Measurements from ENCODE around the gene ERC2.

ERC2 gene

GRCh38 chr3:55691141-55691540 lies 777.1 kb downstream of the ERC2 start:
- no peak for DNase-seq

GRCh38 chr3:55690726-55691125 lies 777.5 kb downstream of the ERC2 start:
- DNase-seq, result no peak

DNA sequence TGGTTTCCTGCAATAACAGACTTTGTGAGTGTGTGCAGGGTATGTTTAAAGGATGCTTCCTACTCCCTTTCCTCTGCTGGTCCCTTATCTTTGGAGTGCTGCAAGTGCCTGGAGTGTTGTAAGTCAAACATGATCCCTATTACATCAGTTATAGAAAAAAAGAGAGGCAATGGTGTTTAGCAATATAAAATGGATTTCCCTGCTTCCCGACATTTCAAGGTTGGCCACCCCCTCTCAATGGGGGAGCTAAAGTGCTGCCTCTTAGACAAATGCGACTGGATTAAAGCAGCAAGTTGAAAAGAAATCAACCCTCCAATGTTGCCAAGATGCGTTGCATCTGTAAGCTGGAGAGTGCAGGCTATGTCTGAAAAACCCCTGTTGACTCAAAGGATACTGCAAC lies 778.1 kb downstream of the ERC2 start:
- DNase-seq, result no peak

DNA sequence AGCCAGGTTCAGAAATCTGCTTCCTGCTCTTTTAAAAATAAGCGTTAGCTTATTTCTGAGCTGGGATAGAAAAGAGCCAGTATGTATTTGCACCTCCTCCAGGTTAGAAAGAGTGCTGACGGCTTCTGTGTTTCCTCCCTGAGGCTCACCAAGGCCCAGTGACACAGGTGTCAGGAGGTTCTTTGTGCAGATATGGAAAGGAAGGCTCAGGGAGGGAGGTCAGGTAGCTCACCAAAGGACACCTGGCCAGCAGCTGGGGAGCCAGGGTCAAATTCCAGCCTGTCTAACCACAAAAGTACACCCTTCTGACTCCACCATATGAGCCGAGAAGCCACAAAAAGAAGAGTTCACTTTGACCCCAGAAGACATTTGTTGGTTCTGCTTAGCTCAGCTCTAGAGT lies 780.1 kb downstream of the ERC2 start:
- DNase-seq, result no peak

- no peak for DNase-seq
These were observed 780.7 kb downstream of the ERC2 start for GRCh38 chr3:55687526-55687925.

DNA sequence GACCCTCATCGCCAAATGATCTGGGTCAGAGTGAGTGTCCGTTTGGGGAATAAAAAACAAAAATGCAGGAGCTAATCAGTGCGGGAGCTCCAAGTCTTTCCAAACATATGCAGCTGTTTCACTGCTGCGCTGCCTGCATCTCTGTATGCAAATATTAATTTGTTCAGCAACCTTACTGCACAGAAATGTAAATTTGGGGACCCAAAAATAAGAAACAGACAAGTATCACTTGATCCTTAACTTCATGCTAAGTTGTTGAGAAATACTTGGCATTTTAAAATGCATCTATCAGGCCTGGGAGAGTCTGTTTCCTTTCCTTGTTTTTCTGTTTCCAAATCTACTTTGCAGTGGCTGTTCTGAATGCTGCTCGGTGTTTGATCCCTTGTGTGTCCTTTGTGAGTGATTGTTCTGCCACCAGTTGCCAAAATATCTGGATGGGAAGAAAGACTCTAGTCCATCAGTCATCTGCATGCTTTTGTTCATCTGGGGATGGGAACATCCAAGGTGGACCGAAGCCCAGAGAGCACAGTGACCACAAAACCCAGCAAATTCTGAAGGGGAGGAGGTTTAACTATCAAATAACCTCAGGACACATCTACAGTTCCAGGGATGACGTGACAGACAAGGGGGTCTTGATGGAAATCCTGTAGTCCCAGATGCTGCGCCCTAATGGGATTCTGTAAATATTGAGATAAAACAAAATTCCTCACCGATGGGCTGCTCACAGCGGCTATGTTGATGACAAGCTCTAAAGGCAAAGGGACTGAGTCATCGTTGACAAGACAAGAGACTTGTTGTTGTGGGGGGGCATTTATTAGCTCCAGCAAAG lies 781.6 kb downstream of the ERC2 start:
- DNase-seq, result no peak

GRCh38 chr3:55683666-55684270 lies 784.5 kb downstream of the ERC2 start:
- DNase-seq, result no peak

- DNase-seq, result no peak
These were observed 785.8 kb downstream of the ERC2 start for GRCh38 chr3:55682461-55682860.

DNA sequence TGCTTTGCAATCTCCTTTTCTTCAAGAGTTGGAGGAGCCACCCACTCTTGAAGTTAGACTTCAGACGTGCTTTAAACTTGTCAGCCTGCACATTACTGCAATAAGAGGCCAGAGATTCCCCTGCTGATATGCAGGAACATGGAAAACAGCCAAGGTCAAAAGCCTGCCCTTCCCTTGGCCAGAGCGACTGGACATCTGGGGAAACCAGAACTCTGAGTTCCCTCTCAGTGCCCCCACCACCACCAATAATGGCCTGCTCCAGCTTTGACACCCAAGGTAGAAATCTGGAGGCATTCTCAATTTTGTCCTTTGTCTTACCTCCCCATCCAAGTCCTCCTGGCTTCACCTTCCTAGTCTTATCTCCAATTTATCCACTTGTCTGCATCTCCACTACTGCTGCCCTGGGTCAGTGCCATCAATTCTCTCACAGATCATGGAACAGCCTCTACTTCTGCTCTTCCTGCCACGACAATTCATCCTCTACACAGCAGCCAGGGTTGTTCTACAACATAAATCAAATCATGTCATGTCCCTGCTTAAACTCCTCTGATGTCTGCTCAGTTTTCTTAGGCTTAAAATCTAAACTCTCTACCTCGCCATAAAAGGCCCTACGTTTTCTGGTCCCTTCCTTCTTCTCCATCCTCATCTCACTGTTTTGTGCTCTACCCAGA lies 789.6 kb downstream of the ERC2 start:
- no peak for DNase-seq

GRCh38 chr3:55676643-55677042 lies 791.6 kb downstream of the ERC2 start:
- DNase-seq, result no peak

GRCh38 chr3:55675478-55675877 lies 792.8 kb downstream of the ERC2 start:
- DNase-seq, result no peak

GRCh38 chr3:55673764-55674163 lies 794.5 kb downstream of the ERC2 start:
- DNase-seq, result no peak

DNA sequence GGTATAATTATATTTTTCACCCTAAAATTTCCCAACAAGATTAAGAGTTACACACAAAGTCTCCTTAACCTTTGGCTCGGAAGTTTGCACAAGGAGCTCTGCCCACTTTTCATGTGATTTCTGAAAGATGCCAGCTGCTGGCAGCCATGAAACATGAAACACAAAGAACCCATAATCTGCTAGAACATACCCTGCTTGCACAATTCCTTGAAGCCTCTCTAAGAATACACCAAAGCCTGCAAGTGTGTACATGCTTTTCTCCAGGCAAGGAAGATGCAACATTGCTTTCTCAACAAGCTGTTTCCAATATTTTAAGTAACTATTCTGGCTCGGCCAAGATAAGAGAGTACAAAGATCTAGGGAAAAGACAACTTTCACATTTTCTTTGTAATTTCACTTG lies 799.1 kb downstream of the ERC2 start:
- DNase-seq, result no peak

DNA sequence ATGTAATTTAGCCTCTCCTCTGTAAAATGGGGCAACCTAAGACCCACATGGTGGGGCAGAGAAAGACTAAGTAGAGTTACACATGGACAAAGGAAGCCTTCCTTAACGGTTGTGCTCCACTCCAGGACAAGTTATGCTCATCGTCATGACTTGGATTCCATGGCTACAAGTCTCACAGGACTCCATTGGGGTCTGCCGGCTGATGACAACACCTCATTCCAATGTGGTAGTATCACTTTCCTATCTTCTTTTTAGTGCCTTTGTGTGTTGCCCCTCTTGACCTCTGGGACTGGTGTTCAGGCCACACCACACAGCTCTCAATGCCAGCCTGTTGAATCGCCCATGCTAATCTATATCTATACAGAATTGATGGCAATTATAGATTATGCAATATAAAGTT lies 799.9 kb downstream of the ERC2 start:
- no peak for DNase-seq

DNA sequence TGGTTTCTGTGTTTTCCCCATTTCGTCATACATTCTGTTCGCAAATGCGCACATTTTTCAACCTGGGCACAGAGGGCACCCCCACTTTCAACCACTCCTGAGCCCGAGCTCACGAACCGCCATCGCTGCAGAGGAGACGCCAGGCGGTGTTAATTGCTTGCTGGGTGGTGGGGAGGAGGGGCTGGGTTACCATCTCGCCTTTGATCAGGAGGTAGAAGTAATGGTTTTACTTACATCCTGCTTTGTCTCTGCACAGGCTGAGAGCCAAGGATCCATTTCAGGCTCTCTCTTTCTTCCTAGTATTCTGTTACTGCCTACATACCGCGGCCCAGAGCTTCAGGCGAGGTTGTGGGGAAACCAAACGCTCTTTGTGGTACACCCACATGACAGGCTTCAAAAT lies 803.9 kb downstream of the ERC2 start:
- peak; percentile 24 for DNase-seq

- DNase-seq, result no peak
These were observed 805.6 kb downstream of the ERC2 start for GRCh38 chr3:55662683-55663082.

DNA sequence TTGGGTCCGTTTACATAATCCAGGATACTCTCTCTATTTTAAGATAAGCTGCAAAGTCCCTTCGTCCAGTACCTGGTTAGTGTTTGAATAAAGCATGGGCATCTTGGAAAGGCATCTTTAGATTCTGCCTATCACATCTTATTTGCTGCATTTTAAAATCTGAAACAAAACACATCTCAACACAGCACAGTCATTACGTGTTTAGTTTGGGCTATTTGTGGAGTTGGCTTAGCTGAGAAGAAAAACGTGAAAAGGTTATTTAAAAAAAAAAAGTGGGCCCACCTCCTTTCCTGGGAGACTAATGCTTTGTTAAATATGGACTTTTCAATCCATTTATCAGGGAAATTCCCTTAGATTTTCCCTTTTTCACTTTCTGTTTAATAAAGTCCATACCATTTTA lies 806.7 kb downstream of the ERC2 start:
- DNase-seq, result no peak

DNA sequence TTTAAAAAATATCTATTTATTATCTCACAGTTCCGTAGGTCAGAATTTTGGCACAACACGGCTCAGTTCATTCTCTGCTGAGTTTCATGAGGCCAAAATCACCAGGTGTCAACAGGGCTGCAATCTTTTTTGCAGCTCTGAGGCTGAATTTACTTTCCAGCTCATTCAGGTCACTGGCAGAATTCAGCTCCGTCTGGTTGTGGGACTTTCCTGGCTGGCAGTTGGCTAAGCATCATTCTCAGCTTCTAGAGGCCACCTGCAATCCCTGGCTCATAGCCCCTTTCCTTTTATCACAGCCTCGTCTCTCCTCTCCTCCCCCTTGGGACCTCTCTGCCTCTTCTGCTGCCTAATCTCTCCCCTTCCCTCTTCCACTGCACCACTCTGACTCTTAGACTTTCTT lies 807.1 kb downstream of the ERC2 start:
- DNase-seq, result no peak

- no peak for DNase-seq
These were observed 807.6 kb downstream of the ERC2 start for GRCh38 chr3:55660642-55661041.

- no peak for DNase-seq
These were observed 808.6 kb downstream of the ERC2 start for GRCh38 chr3:55659701-55660100.

GRCh38 chr3:55658690-55659562 lies 809.3 kb downstream of the ERC2 start:
- DNase-seq, result no peak

DNA sequence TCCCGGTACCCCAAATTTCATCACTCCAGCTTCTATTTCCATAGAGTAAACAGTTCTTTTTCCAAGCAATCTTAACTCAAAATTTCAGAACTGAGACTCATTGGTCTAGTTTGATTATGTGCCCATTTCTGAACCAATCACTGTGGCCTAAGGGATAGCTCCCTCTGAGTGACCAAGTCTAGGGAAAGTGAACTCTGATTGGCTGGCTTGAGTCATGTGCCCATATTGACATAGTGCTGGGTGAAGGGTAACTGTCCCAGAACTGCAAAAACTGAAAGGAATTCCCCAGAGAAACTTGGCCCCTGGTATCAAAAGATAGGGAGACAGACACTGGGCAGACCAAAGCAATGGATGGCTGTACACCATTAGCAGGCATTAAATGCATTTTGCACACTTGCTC lies 810.0 kb downstream of the ERC2 start:
- DNase-seq, result no peak

- no peak for DNase-seq
These were observed 812.7 kb downstream of the ERC2 start for GRCh38 chr3:55655544-55655943.

All from CD4-positive, alpha-beta T cell treated with Interleukin-17A for 4 hours (primary cell).